GM18873 (cell line): ENCODE measurements around the gene GATA2.

Experiments used
- ATAC-seq: cut with Tn5 transposase; IDR thresholded peaks from one replicate; pipeline ENCODE4 v1.9.1; 2021; ENCODE audit warnings: mild to moderate bottlenecking, moderate library complexity, moderate number of reproducible peaks; ENCODE audit not compliant: unreplicated experiment, low FRiP score

Gene GATA2

GRCh38 chr3:128461731-128462130 lies 31.3 kb downstream of the GATA2 start:
- ATAC-seq, result no peak

DNA sequence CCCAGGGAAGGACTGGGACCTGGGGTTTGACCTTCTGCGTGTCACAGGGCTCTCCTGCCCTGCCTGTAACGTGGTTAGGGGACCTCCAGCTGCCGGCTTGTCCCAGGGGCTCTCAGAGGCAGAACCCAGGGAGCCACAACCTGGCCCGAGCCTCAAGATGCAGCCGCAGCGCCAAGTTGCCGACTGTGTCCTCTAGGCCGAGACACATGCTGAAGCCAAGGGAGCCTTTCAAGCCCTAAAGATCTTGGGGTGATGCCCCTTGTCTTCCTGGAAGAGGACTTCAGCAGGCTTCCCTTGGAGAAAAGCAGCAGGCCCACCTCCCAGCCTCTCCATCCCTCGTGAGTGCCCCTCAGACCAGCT lies 33.6 kb downstream of the GATA2 start:
- no peak for ATAC-seq

- no peak for ATAC-seq
Observed at GRCh38 chr3:128458746-128459460, 34.1 kb downstream of the GATA2 start.

DNA sequence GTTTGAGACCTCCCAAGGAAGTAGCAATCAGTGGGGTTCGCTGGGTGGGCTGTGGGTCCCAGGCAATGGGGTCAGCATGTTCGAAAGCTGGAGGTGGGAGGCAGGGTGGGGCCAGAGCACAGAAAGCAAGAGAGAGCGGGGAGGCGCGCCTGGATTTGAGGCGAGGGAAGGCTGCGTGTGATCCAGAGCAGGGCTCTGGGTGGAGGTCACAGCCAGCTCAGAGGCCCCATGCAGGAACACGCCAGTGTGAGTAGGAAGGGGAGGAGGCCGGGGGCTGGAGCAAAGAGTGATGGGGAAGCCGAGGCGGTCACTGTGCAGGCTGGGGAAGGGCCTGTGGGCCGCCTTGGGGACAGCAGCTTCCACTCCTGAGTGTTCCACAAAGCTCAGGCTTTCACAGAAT lies 35.1 kb downstream of the GATA2 start:
- no peak for ATAC-seq

DNA sequence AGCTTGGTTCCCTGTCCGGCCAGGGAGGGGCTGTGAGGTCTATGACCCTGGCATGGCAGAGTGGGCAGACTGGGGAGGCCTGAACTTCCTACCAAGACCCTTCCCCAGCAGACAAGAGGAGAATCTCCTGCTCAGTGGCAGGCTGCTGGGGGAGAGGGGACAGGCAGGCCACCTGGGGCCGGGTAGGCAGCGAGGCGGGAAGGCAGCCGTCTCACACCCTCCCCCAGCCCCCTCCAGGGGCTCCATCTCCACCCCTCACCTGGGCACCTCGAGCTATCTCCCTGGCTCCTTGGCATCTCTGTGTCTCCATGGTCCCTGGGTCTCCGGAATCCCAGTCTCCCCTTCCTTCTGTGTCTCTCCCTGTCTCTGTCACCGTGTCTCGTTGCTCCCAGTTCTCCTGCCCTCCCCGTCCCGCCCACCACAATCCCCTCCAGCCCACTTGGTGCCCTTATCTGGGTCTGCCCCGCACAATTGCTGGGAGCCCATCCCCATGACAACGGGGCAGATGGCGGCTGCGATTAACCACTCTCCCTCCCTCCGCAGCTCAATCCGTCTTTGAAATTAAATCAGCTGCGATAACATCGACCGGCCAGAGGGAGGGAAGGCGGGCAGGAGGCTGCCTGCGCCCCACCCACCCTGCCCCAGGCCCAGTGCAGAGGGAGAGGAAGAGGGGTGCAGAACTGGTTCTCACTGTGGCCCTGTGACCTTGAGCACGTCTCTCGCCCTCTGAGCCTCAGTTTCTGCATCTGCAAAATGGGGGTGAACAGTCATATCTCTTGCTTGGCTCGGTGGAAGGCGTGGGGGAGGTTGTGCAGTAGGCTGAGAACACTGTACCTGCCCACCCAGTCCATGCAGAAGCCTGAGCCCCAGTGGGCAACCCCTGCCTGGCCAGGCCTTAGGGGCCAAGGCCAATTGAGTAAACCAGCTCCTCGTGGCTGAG lies 36.0 kb downstream of the GATA2 start:
- ATAC-seq, result no peak

GRCh38 chr3:128455786-128456748 lies 36.9 kb downstream of the GATA2 start:
- ATAC-seq, result no peak

DNA sequence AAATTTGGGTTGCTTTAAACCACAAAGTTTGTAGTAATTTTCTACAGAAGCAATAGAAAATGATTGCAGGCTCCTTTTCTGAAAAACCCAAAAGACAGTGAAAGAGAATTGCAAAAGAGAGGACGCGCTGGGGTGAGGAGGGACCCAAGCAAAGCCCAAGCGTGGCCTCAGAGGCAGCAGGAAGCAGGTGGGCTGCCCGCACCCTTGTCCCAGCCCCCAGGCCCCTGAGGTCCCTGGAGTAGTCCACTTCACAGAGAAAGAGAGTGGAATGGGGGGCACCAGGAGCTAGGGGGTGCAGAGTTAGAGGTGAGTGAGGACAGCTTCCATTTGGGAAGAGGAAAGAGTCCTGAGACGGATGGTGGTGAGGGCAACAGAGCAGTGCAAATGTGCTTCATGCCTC lies 37.9 kb downstream of the GATA2 start:
- ATAC-seq, result no peak

- no peak for ATAC-seq
Observed at GRCh38 chr3:128454310-128454618, 38.7 kb downstream of the GATA2 start.

GRCh38 chr3:128453501-128454309 lies 39.3 kb downstream of the GATA2 start:
- ATAC-seq, result no peak

DNA sequence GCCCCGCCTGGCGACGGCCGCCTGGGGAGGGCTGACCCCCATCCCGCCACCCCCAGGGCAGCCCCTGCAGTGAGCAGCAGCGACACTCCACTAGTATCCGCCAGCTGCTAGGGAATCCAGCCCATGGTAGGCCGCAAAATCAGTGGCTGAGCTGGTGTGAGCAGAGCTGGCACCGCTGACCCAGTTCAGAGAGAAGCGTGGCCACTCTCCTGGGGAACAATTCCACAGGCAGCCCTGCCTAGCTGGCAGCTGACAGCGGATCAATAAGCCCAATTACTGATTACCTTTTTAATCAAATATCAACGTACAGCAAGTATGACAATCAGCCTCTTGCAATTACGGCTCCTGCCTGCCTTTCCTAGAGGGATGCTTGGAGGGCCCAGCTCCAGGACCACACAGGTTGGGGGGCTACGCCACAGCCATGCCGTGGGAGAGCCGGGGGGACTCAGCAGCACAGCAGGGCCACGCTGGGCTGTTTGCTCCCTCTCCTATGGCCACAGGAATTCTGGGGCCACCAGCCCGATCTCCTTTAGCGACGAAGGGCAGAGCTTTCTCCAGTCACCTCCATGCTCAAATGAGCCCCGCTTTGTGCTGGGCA lies 40.2 kb downstream of the GATA2 start:
- ATAC-seq, result no peak

DNA sequence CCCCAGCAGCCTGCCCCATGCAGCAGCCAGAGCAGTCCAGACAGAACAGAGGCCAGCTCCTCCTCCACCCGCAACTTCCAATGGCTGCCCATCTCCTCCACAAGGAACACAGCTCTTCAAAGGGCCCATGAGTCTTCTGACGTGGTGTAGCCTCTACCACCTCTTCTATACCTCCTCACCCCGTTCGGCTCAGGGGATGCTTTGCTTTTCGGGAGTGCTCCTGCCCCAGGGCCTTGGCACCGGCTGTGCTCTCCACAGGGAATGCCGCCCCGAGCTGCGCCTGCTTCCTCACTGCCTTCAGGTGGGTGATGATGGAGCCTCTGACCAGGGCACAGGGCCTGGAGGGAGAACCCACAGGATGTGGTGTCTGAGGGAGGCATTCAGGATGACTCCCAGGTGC lies 40.9 kb downstream of the GATA2 start:
- ATAC-seq, result no peak

- ATAC-seq, result no peak
Observed at GRCh38 chr3:128449111-128449638, 43.8 kb downstream of the GATA2 start.

GRCh38 chr3:128448491-128448890 lies 44.5 kb downstream of the GATA2 start:
- ATAC-seq, result no peak

DNA sequence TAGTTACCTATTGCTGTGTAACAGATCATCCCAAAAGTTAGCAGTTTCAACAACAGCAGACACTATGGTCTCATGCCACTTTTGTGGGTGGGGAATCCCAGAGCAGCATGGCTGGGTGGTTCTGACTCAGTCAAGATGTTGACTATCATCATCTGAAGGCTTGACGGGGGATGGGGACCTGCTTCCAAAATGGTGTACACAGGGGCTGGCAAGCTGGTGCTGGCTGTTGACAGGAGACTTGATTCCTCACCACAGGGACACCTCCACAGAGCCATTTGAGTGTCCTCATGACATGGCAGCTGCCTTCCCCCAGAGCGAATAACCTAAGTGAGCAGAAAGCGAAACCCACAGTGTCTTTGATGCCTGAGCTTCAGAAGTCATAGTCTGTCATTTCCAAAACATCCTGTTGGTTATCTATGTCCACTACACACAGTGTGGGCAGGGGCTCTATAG lies 45.4 kb downstream of the GATA2 start:
- no peak for ATAC-seq

DNA sequence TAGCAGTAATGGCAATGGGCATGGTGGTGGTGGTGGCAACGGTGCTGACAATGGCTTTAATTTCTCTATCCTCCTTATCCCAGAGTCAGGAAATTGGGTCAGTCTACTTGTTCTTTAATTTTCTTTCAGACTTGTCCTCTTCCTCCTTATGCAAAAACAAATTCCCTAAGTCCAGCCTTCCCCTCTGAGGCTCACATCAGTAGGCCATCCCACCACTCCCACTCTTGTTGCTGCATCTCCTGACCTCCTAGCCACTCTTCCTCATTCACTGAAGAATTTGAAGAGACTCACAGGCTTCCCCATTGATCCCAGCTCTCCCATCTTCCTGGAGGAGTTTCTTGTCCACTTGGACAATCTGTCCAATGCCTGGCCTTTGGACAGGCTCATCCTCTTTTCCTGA lies 46.2 kb downstream of the GATA2 start:
- no peak for ATAC-seq

DNA sequence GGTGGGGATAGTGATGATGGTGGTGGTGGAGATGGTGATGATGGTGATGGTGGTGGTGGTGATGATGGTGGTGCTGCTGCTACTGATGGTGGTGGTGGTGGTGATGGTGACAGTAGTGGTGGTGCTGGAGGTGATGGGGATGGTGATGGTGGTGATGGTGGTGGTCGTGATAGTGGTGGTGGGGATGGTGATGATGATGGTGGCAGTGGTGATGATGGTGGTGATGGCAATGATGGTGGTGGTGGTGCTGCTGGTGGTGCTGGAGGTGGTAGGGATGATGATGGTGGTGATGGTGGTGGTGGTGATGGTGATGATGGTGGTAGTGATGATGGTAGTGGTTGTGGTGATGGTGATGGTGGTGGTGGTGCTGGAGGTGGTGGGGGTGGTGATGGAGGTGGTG lies 47.6 kb downstream of the GATA2 start:
- no peak for ATAC-seq

- ATAC-seq, result no peak
Observed at GRCh38 chr3:128443771-128444170, 49.2 kb downstream of the GATA2 start.

DNA sequence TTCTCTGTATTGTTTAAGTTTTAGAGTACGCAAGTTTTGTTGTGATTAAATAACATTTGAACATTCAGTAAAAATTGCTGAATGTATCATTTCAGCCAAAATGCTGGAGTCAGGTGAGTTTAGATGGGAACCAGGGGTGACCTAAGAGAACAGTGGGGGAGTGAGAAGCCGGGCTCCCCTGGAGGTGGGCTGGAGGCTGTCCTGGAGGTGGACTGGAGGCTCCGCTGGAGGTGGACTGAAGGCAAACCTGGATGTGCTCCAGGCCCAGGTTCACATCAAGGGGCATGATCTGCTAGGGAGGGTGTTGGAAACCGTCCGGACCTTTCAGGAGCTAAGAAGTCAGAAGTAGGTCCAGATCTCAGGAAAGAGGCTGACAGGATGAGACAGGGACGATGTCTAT lies 50.1 kb downstream of the GATA2 start:
- ATAC-seq, result no peak

DNA sequence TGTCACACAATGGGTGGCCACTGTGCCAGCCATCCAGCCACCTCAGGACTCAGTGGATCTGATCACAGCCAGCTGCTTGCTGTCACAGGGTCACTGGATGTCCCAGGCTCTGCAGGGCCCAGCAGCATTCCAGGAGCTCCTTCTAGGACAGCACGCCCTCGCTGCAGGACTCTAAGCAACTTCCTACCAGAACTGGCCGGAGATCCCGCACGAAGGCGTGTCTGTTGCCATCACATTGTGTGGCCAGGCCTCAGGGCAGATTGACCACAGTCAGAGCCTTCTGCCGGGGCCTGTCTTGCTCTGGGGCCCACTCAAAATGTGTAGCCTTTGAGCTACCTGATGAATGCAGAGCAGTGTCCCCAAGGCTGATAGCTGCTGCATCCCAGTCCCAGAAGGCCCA lies 50.9 kb downstream of the GATA2 start:
- no peak for ATAC-seq
